Measurements from ENCODE around the gene DLG1.

The DLG1 gene

DNA sequence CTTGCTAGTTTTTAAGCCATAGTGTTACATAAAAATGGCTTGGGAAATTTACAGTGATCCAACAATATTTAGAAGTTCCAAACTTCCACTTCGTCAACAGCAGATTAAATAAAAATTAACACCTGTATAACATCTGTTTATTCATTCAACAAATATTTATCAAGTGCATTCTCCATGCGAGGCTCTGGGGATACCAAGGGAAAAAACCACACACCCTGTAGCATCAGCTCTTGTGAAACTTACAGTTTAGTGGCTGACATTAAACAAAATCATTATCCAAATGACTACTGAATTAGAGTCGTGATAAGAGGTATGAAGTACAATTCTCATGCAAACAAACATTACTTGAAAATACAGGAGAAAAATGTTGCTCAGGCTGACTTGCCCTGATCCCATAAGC lies 122.9 kb downstream of the DLG1 start:
- Histone ChIP-seq H3K9me3 (ENCODE audit: control insufficient read depth, low read length) (no peaks in the 10 kb centered on the region), H3K4me3 (ENCODE audit: extremely low read depth, insufficient read depth, low read length, poor library complexity, severe bottlenecking) (no peak overlapping the region), H3K27ac (ENCODE audit: low read depth, low read length, severe bottlenecking) (no peak overlapping the region), H3K4me1 (ENCODE audit: control insufficient read depth, insufficient read depth, low read length, poor library complexity, severe bottlenecking) (no peaks in the 10 kb centered on the region), H3K36me3 (ENCODE audit: control insufficient read depth, insufficient read depth, low read length) (peaks cover 5% of the 10 kb centered on the region)
- WGBS, 2 experiments (ENCODE audit: insufficient coverage in 2 of 2): 71 to 80% methylated on average over 1 of the region's 3 CpGs

GRCh38 chr3:197174927-197175326 lies 123.5 kb downstream of the DLG1 start:
- Histone ChIP-seq H3K36me3 (ENCODE audit: control insufficient read depth, insufficient read depth, low read length) (peaks cover 5% of the 10 kb centered on the region), H3K27ac (ENCODE audit: low read depth, low read length, severe bottlenecking) (no peak overlapping the region), H3K4me3 (ENCODE audit: extremely low read depth, insufficient read depth, low read length, poor library complexity, severe bottlenecking) (no peak overlapping the region), H3K9me3 (ENCODE audit: control insufficient read depth, low read length) (no peaks in the 10 kb centered on the region), H3K4me1 (ENCODE audit: control insufficient read depth, insufficient read depth, low read length, poor library complexity, severe bottlenecking) (no peaks in the 10 kb centered on the region)
- 75 to 81% methylated on average over 2 of the region's 3 CpGs for WGBS, 2 experiments (ENCODE audit: insufficient coverage in 2 of 2)

DNA sequence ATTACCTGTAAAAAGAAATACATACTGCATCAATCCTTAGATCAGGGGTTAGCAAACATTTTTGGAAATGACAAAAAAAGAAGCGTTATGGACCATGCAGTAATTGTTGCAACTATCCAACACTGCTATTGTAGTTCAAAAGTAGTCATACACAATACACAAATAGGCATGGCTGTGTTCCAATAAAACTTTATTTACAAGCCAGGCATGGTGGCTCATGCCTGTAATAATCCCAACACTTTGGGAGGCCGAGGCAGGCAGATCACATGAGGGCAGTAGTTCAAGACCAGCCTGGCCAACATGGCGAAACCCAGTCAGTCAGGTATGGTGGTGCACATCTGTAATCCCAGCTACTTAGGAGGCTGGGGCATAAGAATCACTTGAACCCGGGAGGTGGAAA lies 124.8 kb downstream of the DLG1 start:
- H3K27ac ChIP-seq (ENCODE audit: low read depth, low read length, severe bottlenecking): no peak overlapping the region
- no peak overlapping the region for H3K4me3 ChIP-seq (ENCODE audit: extremely low read depth, insufficient read depth, low read length, poor library complexity, severe bottlenecking)
- no peaks in the 10 kb centered on the region for H3K9me3 ChIP-seq (ENCODE audit: control insufficient read depth, low read length)
- H3K36me3 ChIP-seq (ENCODE audit: control insufficient read depth, insufficient read depth, low read length): peaks cover 5% of the 10 kb centered on the region
- WGBS, 2 experiments (ENCODE audit: insufficient coverage in 2 of 2): 94 to 97% methylated on average over 3 to 4 of the region's 4 CpGs
- no peaks in the 10 kb centered on the region for H3K4me1 ChIP-seq (ENCODE audit: control insufficient read depth, insufficient read depth, low read length, poor library complexity, severe bottlenecking)

- WGBS, 2 experiments (ENCODE audit: insufficient coverage in 2 of 2): no CpG with 5 or more reads among the region's 1 CpG
- H3K36me3 ChIP-seq (ENCODE audit: control insufficient read depth, insufficient read depth, low read length): peaks cover 5% of the 10 kb centered on the region
- H3K9me3 ChIP-seq (ENCODE audit: control insufficient read depth, low read length): no peaks in the 10 kb centered on the region
- no peak overlapping the region for H3K4me3 ChIP-seq (ENCODE audit: extremely low read depth, insufficient read depth, low read length, poor library complexity, severe bottlenecking)
- H3K27ac ChIP-seq (ENCODE audit: low read depth, low read length, severe bottlenecking): no peak overlapping the region
- H3K4me1 ChIP-seq (ENCODE audit: control insufficient read depth, insufficient read depth, low read length, poor library complexity, severe bottlenecking): no peaks in the 10 kb centered on the region
Measured at GRCh38 chr3:197171481-197172067, 126.8 kb downstream of the DLG1 start.

DNA sequence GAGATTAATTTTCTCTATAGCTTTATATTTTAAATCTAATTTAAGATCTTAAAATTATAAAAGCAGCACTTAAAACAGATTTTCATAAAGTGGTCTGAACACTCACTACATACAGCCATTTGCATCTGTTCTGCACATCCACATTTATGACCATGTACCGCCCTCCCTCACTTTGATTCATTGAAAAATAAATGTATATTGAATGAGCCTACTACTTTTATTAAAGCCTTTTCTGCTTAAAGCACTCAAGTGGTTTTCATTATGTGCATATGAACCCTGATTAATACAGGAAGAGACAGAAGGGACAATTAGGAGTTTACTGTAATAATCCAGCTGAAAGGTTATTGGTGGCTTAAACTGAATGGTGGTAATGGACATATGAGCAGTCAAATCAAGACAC lies 129.4 kb downstream of the DLG1 start:
- H3K27ac ChIP-seq (ENCODE audit: low read depth, low read length, severe bottlenecking): no peak overlapping the region
- WGBS, 2 experiments (ENCODE audit: insufficient coverage in 2 of 2): no CpG with 5 or more reads among the region's 1 CpG
- H3K9me3 ChIP-seq (ENCODE audit: control insufficient read depth, low read length): no peaks in the 10 kb centered on the region
- peaks cover 2% of the 10 kb centered on the region for H3K36me3 ChIP-seq (ENCODE audit: control insufficient read depth, insufficient read depth, low read length)
- H3K4me3 ChIP-seq (ENCODE audit: extremely low read depth, insufficient read depth, low read length, poor library complexity, severe bottlenecking): no peak overlapping the region
- no peaks in the 10 kb centered on the region for H3K4me1 ChIP-seq (ENCODE audit: control insufficient read depth, insufficient read depth, low read length, poor library complexity, severe bottlenecking)

GRCh38 chr3:197168606-197169005 lies 129.8 kb downstream of the DLG1 start:
- peaks cover 2% of the 10 kb centered on the region for H3K36me3 ChIP-seq (ENCODE audit: control insufficient read depth, insufficient read depth, low read length)
- no peaks in the 10 kb centered on the region for H3K4me1 ChIP-seq (ENCODE audit: control insufficient read depth, insufficient read depth, low read length, poor library complexity, severe bottlenecking)
- no peaks in the 10 kb centered on the region for H3K9me3 ChIP-seq (ENCODE audit: control insufficient read depth, low read length)
- no peak overlapping the region for H3K27ac ChIP-seq (ENCODE audit: low read depth, low read length, severe bottlenecking)
- no peak overlapping the region for H3K4me3 ChIP-seq (ENCODE audit: extremely low read depth, insufficient read depth, low read length, poor library complexity, severe bottlenecking)
- WGBS, 2 experiments (ENCODE audit: insufficient coverage in 2 of 2): no CpG with 5 or more reads among the region's 2 CpGs

- Histone ChIP-seq H3K4me3 (ENCODE audit: extremely low read depth, insufficient read depth, low read length, poor library complexity, severe bottlenecking) (no peak overlapping the region), H3K27ac (ENCODE audit: low read depth, low read length, severe bottlenecking) (peak overlapping the region; percentile 30), H3K36me3 (ENCODE audit: control insufficient read depth, insufficient read depth, low read length) (peaks cover 2% of the 10 kb centered on the region), H3K9me3 (ENCODE audit: control insufficient read depth, low read length) (no peaks in the 10 kb centered on the region), H3K4me1 (ENCODE audit: control insufficient read depth, insufficient read depth, low read length, poor library complexity, severe bottlenecking) (no peaks in the 10 kb centered on the region)
- 77 to 80% methylated on average over 3 to 4 of the region's 4 CpGs for WGBS, 2 experiments (ENCODE audit: insufficient coverage in 2 of 2)
Measured at GRCh38 chr3:197168063-197168462, 130.3 kb downstream of the DLG1 start.

DNA sequence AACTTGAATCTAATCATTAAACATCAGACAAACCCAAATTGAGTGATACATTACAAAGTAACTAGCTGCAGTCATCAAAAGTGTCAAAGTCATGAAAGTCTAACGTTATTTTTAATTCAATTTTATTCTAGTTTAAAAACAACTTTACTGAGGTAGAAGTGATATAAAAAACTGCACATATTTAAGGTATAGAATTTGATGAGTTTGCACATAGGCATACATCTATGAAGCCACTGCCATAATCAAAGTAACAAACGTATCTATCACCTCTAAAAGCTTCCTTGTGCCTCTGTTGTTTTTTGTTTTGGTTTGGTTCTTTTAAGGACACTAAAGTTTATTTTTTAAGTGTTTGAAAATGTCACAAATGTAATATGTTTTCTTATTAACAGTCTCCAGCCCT lies 130.9 kb downstream of the DLG1 start:
- H3K9me3 ChIP-seq (ENCODE audit: control insufficient read depth, low read length): no peaks in the 10 kb centered on the region
- H3K27ac ChIP-seq (ENCODE audit: low read depth, low read length, severe bottlenecking): no peak overlapping the region
- no CpG with 5 or more reads among the region's 2 CpGs for WGBS, 2 experiments (ENCODE audit: insufficient coverage in 2 of 2)
- no peaks in the 10 kb centered on the region for H3K4me1 ChIP-seq (ENCODE audit: control insufficient read depth, insufficient read depth, low read length, poor library complexity, severe bottlenecking)
- H3K4me3 ChIP-seq (ENCODE audit: extremely low read depth, insufficient read depth, low read length, poor library complexity, severe bottlenecking): no peak overlapping the region
- H3K36me3 ChIP-seq (ENCODE audit: control insufficient read depth, insufficient read depth, low read length): peaks cover 2% of the 10 kb centered on the region

GRCh38 chr3:197165890-197166289 lies 132.5 kb downstream of the DLG1 start:
- Histone ChIP-seq H3K36me3 (ENCODE audit: control insufficient read depth, insufficient read depth, low read length) (peaks cover 2% of the 10 kb centered on the region), H3K27ac (ENCODE audit: low read depth, low read length, severe bottlenecking) (no peak overlapping the region), H3K9me3 (ENCODE audit: control insufficient read depth, low read length) (no peaks in the 10 kb centered on the region), H3K4me3 (ENCODE audit: extremely low read depth, insufficient read depth, low read length, poor library complexity, severe bottlenecking) (no peak overlapping the region), H3K4me1 (ENCODE audit: control insufficient read depth, insufficient read depth, low read length, poor library complexity, severe bottlenecking) (no peaks in the 10 kb centered on the region)
- 90 to 92% methylated on average over 5 of the region's 6 CpGs for WGBS, 2 experiments (ENCODE audit: insufficient coverage in 2 of 2)

DNA sequence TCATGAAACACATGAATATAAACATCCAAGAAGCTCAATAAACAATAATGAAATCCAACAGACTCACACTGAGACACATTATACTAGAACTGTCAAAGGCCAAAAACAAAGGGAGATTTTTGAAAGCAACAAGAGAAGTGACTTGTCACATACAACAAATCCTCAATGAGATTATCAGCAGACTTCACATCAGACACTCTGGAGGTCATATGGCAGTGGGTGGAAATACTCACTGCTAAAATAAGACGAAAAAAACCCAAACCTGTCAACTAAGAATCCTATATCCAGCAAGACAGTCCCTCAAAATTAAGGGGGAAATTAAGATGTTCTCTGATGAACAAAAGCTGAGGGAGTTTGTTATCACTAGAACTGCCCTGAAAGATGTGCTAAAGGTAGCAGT lies 143.4 kb downstream of the DLG1 start:
- WGBS, 2 experiments (ENCODE audit: insufficient coverage in 2 of 2): no CpG with 5 or more reads among the region's 1 CpG
- no peak overlapping the region for H3K4me3 ChIP-seq (ENCODE audit: extremely low read depth, insufficient read depth, low read length, poor library complexity, severe bottlenecking)
- H3K9me3 ChIP-seq (ENCODE audit: control insufficient read depth, low read length): peaks cover 18% of the 10 kb centered on the region
- peaks cover 37% of the 10 kb centered on the region for H3K36me3 ChIP-seq (ENCODE audit: control insufficient read depth, insufficient read depth, low read length)
- no peak overlapping the region for H3K27ac ChIP-seq (ENCODE audit: low read depth, low read length, severe bottlenecking)
- H3K4me1 ChIP-seq (ENCODE audit: control insufficient read depth, insufficient read depth, low read length, poor library complexity, severe bottlenecking): no peaks in the 10 kb centered on the region

- no peaks in the 10 kb centered on the region for H3K4me1 ChIP-seq (ENCODE audit: control insufficient read depth, insufficient read depth, low read length, poor library complexity, severe bottlenecking)
- peaks cover 11% of the 10 kb centered on the region for H3K9me3 ChIP-seq (ENCODE audit: control insufficient read depth, low read length)
- no peak overlapping the region for H3K4me3 ChIP-seq (ENCODE audit: extremely low read depth, insufficient read depth, low read length, poor library complexity, severe bottlenecking)
- WGBS, 2 experiments (ENCODE audit: insufficient coverage in 2 of 2): no CpG with 5 or more reads among the region's 1 CpG
- H3K36me3 ChIP-seq (ENCODE audit: control insufficient read depth, insufficient read depth, low read length): peaks cover 28% of the 10 kb centered on the region
- no peak overlapping the region for H3K27ac ChIP-seq (ENCODE audit: low read depth, low read length, severe bottlenecking)
Measured at GRCh38 chr3:197151580-197151979, 146.8 kb downstream of the DLG1 start.

Data from mesodermal cell (in vitro differentiated cells).